ENCODE data around the gene TXLNA.

DNA sequence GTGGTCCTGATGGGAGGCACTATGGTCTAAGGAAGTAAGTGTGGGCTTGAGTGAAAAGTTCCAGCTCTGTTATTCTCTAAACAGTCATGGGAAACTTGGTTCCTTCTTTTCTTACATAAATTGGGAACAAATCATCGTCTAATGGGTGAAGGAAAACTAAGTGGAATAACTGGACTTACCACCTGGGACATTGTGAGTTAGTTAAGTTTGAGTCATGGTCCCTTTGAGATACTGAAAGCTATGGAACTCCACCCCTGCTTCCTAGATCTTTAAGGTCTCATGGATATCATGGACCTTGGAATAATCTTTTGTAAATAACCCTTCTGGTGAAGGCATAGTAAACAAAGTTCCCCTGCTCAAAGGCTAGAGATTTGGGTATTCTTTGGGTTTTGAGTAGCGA, 16.1 kb upstream of the TXLNA start:
- no peak for TF ChIP-seq POLR2A (IDR thresholded peaks at IDR 0.05)
- no peak for TF ChIP-seq CTCF (IDR thresholded peaks at IDR 0.05)
- TF ChIP-seq POLR2AphosphoS5 (IDR thresholded peaks at IDR 0.05), result no peak
- TF ChIP-seq EP300 (IDR thresholded peaks at IDR 0.05), result no peak
